Measurements from ENCODE around the gene CCDC187. TPM values are rescaled to one million over a fixed set of nuclear protein-coding genes. Genes with fewer than 3 reads are reported as not detected.

The CCDC187 gene
- total RNA-seq, 1 donor from 2014 or later: 6.6 TPM

DNA sequence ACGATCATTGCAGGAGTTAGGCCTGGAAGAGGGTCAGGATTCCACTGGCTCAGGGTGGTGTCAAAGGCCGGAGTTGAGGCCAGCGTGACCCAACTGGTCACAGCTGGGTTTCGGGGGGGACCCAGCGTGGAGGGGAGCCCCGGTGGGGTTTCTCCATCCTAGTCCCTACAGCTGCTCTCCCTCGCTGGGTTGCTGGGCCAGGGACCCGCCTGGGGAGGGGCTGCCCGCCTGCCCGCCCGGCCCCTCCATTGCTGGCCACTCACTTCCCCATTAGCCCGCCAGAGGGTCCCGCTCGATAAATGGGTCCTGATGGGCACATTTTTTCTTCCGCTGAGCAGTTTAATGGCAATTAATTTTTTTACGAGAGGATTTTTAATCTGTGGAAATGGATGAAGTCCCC lies 8.8 kb downstream of the CCDC187 start:
- DNase-seq: no peak
- Histone ChIP-seq H3K27ac (no peak overlapping the region), H3K27me3 (ENCODE audit: low read depth) (peaks cover 14% of the 10 kb centered on the region), H3K4me1 (no peaks in the 10 kb centered on the region), H3K9me3 (no peaks in the 10 kb centered on the region), H3K36me3 (no peaks in the 10 kb centered on the region), H3K4me3 (no peak overlapping the region)
- ATAC-seq: no peak
- TF ChIP-seq, protein P1, sequence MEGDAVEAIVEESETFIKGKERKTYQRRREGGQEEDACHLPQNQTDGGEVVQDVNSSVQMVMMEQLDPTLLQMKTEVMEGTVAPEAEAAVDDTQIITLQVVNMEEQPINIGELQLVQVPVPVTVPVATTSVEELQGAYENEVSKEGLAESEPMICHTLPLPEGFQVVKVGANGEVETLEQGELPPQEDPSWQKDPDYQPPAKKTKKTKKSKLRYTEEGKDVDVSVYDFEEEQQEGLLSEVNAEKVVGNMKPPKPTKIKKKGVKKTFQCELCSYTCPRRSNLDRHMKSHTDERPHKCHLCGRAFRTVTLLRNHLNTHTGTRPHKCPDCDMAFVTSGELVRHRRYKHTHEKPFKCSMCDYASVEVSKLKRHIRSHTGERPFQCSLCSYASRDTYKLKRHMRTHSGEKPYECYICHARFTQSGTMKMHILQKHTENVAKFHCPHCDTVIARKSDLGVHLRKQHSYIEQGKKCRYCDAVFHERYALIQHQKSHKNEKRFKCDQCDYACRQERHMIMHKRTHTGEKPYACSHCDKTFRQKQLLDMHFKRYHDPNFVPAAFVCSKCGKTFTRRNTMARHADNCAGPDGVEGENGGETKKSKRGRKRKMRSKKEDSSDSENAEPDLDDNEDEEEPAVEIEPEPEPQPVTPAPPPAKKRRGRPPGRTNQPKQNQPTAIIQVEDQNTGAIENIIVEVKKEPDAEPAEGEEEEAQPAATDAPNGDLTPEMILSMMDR (IDR thresholded peaks at IDR 0.05): no peak
- intact Hi-C loops (cut with DNase I): no loop called here

GRCh38 chr9:136294437-136294836 lies 9.5 kb downstream of the CCDC187 start:
- intact Hi-C loops (cut with DNase I): no loop called here
- no peak for DNase-seq
- peaks cover 14% of the 10 kb centered on the region for H3K27me3 ChIP-seq (ENCODE audit: low read depth)

DNA sequence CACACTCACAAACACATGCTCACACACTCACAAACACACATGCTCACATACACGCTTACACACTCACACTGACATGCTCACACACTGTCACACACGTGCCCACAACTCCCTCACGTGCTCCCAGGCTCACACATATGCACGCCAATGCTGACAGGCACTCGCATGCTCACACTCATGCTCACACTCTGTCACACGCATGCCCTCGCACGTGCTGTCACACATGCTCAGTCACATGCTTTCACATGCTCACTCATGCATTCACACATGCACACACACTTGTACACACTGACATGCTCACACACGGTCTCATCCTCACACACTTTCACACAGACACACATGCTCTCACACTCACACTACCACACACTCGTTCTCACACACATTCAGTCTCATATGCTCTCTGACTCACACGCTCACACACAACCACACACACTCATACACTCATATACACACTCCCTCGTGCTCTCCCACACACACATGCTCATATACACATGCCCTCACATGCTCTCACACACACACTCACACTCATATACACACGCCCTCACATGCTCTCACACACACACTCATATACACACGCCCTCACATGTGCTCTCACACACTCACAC lies 10.3 kb downstream of the CCDC187 start:
- TF ChIP-seq, protein P1 (IDR thresholded peaks at IDR 0.05): no peak
- Histone ChIP-seq H3K27ac (no peak overlapping the region), H3K36me3 (no peaks in the 10 kb centered on the region), H3K9me3 (no peaks in the 10 kb centered on the region), H3K4me1 (no peaks in the 10 kb centered on the region), H3K27me3 (ENCODE audit: low read depth) (peaks cover 14% of the 10 kb centered on the region), H3K4me3 (no peak overlapping the region)
- DNase-seq (no peak), ATAC-seq (no peak)
- intact Hi-C loops (cut with DNase I): no loop called here

More at GRCh38 chr9:136294437-136294836, 9.5 kb downstream of the CCDC187 start:
- no peak overlapping the region for H3K27ac ChIP-seq
- no peaks in the 10 kb centered on the region for H3K9me3 ChIP-seq
- H3K4me1 ChIP-seq: no peaks in the 10 kb centered on the region
- no peak for ATAC-seq
- H3K36me3 ChIP-seq: no peaks in the 10 kb centered on the region
- TF ChIP-seq, protein P1 (IDR thresholded peaks at IDR 0.05): no peak
- H3K4me3 ChIP-seq: no peak overlapping the region

GRCh38 chr9:136292591-136293448 lies 11.1 kb downstream of the CCDC187 start:
- Histone ChIP-seq H3K36me3 (no peaks in the 10 kb centered on the region), H3K4me3 (no peak overlapping the region), H3K27ac (no peak overlapping the region), H3K27me3 (ENCODE audit: low read depth) (peaks cover 19% of the 10 kb centered on the region), H3K9me3 (no peaks in the 10 kb centered on the region), H3K4me1 (no peaks in the 10 kb centered on the region)
- ATAC-seq (no peak), DNase-seq (no peak)
- TF ChIP-seq, protein P1 (IDR thresholded peaks at IDR 0.05): no peak
- intact Hi-C loops (cut with DNase I): no loop called here

- Histone ChIP-seq H3K4me3 (no peak overlapping the region), H3K27me3 (ENCODE audit: low read depth) (peaks cover 19% of the 10 kb centered on the region), H3K4me1 (no peaks in the 10 kb centered on the region), H3K27ac (no peak overlapping the region), H3K9me3 (no peaks in the 10 kb centered on the region), H3K36me3 (no peaks in the 10 kb centered on the region)
- TF ChIP-seq, protein P1 (IDR thresholded peaks at IDR 0.05): no peak
- intact Hi-C loops (cut with DNase I): no loop called here
- ATAC-seq (no peak), DNase-seq (no peak)
These were observed 11.8 kb downstream of the CCDC187 start for GRCh38 chr9:136292026-136292538.

Measured in lower lobe of right lung (tissue), 2 donors.